ENCODE results near the gene FOCAD.

DNA sequence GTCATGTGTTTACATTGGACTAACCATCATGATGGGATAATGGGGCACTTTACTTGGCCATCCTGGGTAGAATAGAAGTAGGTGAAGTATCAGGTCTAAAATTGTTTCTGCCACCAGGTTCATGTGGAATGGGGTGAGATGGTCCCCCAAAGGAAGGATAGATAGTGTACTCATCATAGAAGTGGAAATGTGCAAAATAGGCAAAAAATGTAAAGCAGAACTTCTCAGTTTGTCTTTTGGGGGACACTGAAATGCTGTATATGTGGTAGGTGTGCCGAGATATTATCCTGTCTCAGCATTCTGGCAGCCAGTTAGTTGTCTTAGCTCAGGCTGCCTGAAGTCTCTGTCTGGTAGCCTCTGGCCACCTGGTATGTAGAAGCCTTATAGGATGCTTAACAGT lies 107.6 kb downstream of the FOCAD start:
- TF ChIP-seq, protein P1, sequence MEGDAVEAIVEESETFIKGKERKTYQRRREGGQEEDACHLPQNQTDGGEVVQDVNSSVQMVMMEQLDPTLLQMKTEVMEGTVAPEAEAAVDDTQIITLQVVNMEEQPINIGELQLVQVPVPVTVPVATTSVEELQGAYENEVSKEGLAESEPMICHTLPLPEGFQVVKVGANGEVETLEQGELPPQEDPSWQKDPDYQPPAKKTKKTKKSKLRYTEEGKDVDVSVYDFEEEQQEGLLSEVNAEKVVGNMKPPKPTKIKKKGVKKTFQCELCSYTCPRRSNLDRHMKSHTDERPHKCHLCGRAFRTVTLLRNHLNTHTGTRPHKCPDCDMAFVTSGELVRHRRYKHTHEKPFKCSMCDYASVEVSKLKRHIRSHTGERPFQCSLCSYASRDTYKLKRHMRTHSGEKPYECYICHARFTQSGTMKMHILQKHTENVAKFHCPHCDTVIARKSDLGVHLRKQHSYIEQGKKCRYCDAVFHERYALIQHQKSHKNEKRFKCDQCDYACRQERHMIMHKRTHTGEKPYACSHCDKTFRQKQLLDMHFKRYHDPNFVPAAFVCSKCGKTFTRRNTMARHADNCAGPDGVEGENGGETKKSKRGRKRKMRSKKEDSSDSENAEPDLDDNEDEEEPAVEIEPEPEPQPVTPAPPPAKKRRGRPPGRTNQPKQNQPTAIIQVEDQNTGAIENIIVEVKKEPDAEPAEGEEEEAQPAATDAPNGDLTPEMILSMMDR (IDR thresholded peaks at IDR 0.05; ENCODE audit: low read depth, low read length, poor library complexity, severe bottlenecking), result no peak
- no peak for TF ChIP-seq EZH2phosphoT487 (IDR thresholded peaks at IDR 0.05; ENCODE audit: borderline replicate concordance, low read length)

Measured in DOHH2 (cell line).